ENCODE data around the gene DYSF.

- TF ChIP-seq CTCF (conservative IDR thresholded peaks at IDR 0.05; ENCODE audit: low read depth, low read length): no peak
- no peak for TF ChIP-seq EZH2 (IDR thresholded peaks at IDR 0.05; ENCODE audit: borderline replicate concordance, low read depth, low read length, poor library complexity, severe bottlenecking)
Observed at GRCh38 chr2:71602115-71602495, 148.7 kb downstream of the DYSF start.
